Natural killer cell treated with Interleukin-12 subunit alpha and Interleukin-12 subunit beta and Interleukin-15 and Interleukin-18, amount 100 ng/mL, for 72 hours (primary cell): Measurements from ENCODE around the gene TXNRD3. TPM values are rescaled to one million over a fixed set of nuclear protein-coding genes. Genes with fewer than 3 reads are reported as not detected.

Experiments
- ATAC-seq, 2 donors: fragments of 150-1000 bp; cut with Tn5 transposase in 1 of 2; sonication (Bioruptor Pico), chemical (Tn5 transposase) in 1 of 2; 2 replicates each; pipeline ENCODE4 v1.10.0; 2021
- DNase-seq: peaks from one replicate; pipeline ENCODE4 v3.0.0; 2022; ENCODE audit warnings: low spot score
- H3K27ac Mint-ChIP-seq, 2 donors: 1 replicate in 1 of 2; 2 replicates in 1 of 2; pipeline ENCODE4 v1.8.0; 2022; ENCODE audit warnings: mixed read lengths in 2 of 2, mild to moderate bottlenecking in 1 of 2, moderate library complexity in 1 of 2
- H3K27me3 Mint-ChIP-seq, 2 donors: 1 replicate in 1 of 2; 2 replicates in 1 of 2; pipeline ENCODE4 v1.8.0; 2022; ENCODE audit warnings: mixed read lengths in 2 of 2
- H3K36me3 Mint-ChIP-seq: one replicate; pipeline ENCODE4 v1.8.0; 2022; ENCODE audit warnings: mixed read lengths
- H3K4me1 Mint-ChIP-seq, 2 donors: 1 replicate in 1 of 2; 2 replicates in 1 of 2; pipeline ENCODE4 v1.8.0; 2022; ENCODE audit warnings: low read depth in 2 of 2, mixed read lengths in 2 of 2, mild to moderate bottlenecking in 1 of 2
- H3K4me3 Mint-ChIP-seq: one replicate; pipeline ENCODE4 v1.8.0; 2022; ENCODE audit warnings: mixed read lengths
- H3K9me3 Mint-ChIP-seq: 2 replicates; pipeline ENCODE4 v1.8.0; 2022; ENCODE audit warnings: mixed read lengths
- total RNA-seq, 2 donors: library from RNA; stranded (reverse); gene quantifications; one replicate each; pipeline ENCODE4 v1.2.3, GENCODE V29; 2022

The TXNRD3 gene
- total RNA-seq, 2 donors from 2014 or later, result 1.2 to 2.1 TPM

DNA sequence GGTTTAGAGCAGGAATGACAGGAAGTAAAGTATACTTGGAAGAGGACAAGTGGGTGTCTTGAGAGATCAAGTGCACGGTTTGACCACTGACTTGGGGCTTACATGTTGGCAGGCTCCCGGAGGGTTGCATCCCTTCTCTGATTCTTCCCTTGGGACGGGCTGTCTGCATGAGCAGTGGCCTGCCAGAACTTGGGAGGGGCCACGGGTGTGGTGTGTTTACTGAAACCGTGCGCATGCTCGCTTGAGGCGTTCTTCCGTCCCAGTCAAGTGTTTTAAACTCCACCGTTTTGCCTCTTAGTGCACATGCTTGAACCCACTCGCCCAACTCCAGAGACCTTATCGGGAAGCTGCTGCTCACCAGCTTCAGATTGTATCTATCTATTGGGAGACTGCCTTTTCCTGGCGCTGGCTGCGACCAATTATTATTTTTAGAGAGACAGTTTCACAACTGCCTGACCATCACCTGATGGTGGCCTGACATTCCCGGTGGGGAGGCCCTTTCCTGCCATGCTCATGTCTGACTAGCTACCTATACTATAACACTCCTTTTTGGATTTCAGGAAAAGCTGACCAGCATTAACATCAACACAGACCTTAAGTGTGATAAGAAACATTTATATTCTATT, 81.3 kb downstream of the TXNRD3 start:
- ATAC-seq, result no peak
- no peaks in the 10 kb centered on the region for H3K9me3 Mint-ChIP-seq

GRCh38 chr3:126571078-126571477, 83.8 kb downstream of the TXNRD3 start:
- H3K9me3 Mint-ChIP-seq, result no peaks in the 10 kb centered on the region
- H3K36me3 Mint-ChIP-seq, result no peaks in the 10 kb centered on the region
- H3K4me1 Mint-ChIP-seq, result no peaks in the 10 kb centered on the region
- H3K27me3 Mint-ChIP-seq, result peaks cover 12 to 18% of the 10 kb centered on the region in 2 donors
- H3K27ac Mint-ChIP-seq, result no peak overlapping the region
- ATAC-seq, result peak in 1 of 2 donors; percentile 14
- no peak overlapping the region for H3K4me3 Mint-ChIP-seq
- no peak for DNase-seq

More for the DNA sequence above, 81.3 kb downstream of the TXNRD3 start:
- Mint-ChIP-seq H3K4me1 (no peaks in the 10 kb centered on the region), H3K4me3 (no peak overlapping the region), H3K27ac (no peak overlapping the region), H3K27me3 (peaks cover 11 to 15% of the 10 kb centered on the region in 2 donors), H3K36me3 (no peaks in the 10 kb centered on the region)
- no peak for DNase-seq

DNA sequence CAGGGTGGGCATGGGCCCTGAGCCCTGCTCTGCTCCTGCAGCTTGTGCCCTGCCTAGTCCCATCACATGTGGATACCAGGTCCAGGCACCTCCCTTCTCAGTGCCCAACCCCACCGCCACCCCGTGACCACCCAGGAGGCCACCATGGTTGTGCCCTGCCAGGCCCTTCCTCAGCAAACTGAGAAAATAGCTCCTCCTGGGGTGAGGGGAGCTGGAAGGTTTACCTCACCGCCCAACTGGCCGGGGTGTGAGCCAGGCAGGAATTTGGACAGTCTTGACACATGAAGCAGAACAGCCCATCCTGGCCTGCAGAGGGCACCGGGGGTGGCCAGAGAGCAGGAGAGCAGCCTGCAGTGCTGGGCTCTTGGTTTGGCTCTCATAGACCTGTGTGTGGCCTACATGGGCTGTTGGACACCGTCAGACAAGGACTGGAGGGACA, 84.8 kb downstream of the TXNRD3 start:
- H3K4me3 Mint-ChIP-seq, result no peak overlapping the region
- peaks cover 17 to 26% of the 10 kb centered on the region in 2 donors for H3K27me3 Mint-ChIP-seq
- no peak for DNase-seq
- no peaks in the 10 kb centered on the region for H3K9me3 Mint-ChIP-seq
- no peaks in the 10 kb centered on the region for H3K36me3 Mint-ChIP-seq
- H3K4me1 Mint-ChIP-seq, result no peaks in the 10 kb centered on the region
- H3K27ac Mint-ChIP-seq, result no peak overlapping the region
- ATAC-seq, result peak in 1 of 2 donors; percentile 51

GRCh38 chr3:126569390-126569975, 85.4 kb downstream of the TXNRD3 start:
- Mint-ChIP-seq H3K36me3 (no peaks in the 10 kb centered on the region), H3K4me3 (no peak overlapping the region), H3K4me1 (no peaks in the 10 kb centered on the region), H3K27me3 (peaks cover 15 to 26% of the 10 kb centered on the region in 2 donors), H3K9me3 (no peaks in the 10 kb centered on the region), H3K27ac (no peak overlapping the region)
- no peak for ATAC-seq
- no peak for DNase-seq

- peak in 1 of 2 donors; percentile 25 for ATAC-seq
- peaks cover 13 to 26% of the 10 kb centered on the region in 2 donors for H3K27me3 Mint-ChIP-seq
Observed at GRCh38 chr3:126568776-126569342, 86.1 kb downstream of the TXNRD3 start.

GRCh38 chr3:126567696-126568438, 87.1 kb downstream of the TXNRD3 start:
- H3K36me3 Mint-ChIP-seq, result no peaks in the 10 kb centered on the region
- H3K4me1 Mint-ChIP-seq, result no peaks in the 10 kb centered on the region
- H3K27me3 Mint-ChIP-seq, result peaks cover 11 to 23% of the 10 kb centered on the region in 2 donors
- H3K9me3 Mint-ChIP-seq, result no peaks in the 10 kb centered on the region
- no peak overlapping the region for H3K4me3 Mint-ChIP-seq
- DNase-seq (peak; percentile 31), ATAC-seq (no peak)
- no peak overlapping the region for H3K27ac Mint-ChIP-seq

More at GRCh38 chr3:126568776-126569342, 86.1 kb downstream of the TXNRD3 start:
- H3K4me1 Mint-ChIP-seq, result no peaks in the 10 kb centered on the region
- H3K36me3 Mint-ChIP-seq, result no peaks in the 10 kb centered on the region
- H3K9me3 Mint-ChIP-seq, result no peaks in the 10 kb centered on the region
- DNase-seq, result peak; percentile 37
- no peak overlapping the region for H3K27ac Mint-ChIP-seq
- no peak overlapping the region for H3K4me3 Mint-ChIP-seq

- peaks cover 8% of the 10 kb centered on the region for H3K36me3 Mint-ChIP-seq
- no peak overlapping the region for H3K4me3 Mint-ChIP-seq
- peaks cover 15 to 41% of the 10 kb centered on the region in 2 donors for H3K27me3 Mint-ChIP-seq
- DNase-seq (no peak), ATAC-seq (no peak)
- no peak overlapping the region for H3K27ac Mint-ChIP-seq
- peaks cover 3% of the 10 kb centered on the region for H3K9me3 Mint-ChIP-seq
- H3K4me1 Mint-ChIP-seq, result no peaks in the 10 kb centered on the region
Observed at GRCh38 chr3:126562737-126563276, 92.1 kb downstream of the TXNRD3 start.

- no peak within 1 kb of the TSS for H3K27ac Mint-ChIP-seq
- DNase-seq (peak; percentile 35), ATAC-seq (peak in 1 of 2 donors; percentile 17)
- H3K9me3 Mint-ChIP-seq, result peaks cover 3% of the 10 kb centered on the region
- no peak within 1 kb of the TSS for H3K4me3 Mint-ChIP-seq
- H3K27me3 Mint-ChIP-seq, result peaks cover 10 to 27% of the 10 kb centered on the region in 2 donors
- no peaks in the 10 kb centered on the region for H3K4me1 Mint-ChIP-seq
- peaks cover 8% of the 10 kb centered on the region for H3K36me3 Mint-ChIP-seq
Observed at GRCh38 chr3:126558336-126559071, 96.4 kb downstream of the TXNRD3 start, which contains the start of gene C3orf22. Gene C3orf22 (minus strand): TSS chr3:126558932. CDS start chr3:126553390, 5,542 bp downstream.

DNA sequence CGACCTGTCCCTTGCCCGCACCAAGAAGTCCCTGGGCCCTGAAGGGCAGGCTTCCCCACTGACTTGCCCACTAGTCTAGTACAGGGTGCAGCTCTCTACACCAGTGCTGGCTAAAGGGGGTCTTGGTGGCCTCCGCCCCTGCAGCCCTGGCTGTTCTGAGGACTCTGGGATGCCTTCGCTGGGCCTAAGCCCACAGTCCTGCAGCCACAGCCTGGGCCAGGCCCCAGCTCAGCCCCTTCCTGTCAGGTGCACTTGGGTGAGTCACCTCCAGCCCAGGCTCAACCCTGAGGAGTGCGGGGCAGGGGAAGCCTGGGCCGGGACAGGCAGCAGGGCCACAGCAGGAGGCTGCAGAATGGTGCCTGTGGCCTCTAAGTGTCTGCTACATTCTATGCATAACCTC, 97.2 kb downstream of the TXNRD3 start:
- no peak overlapping the region for H3K27ac Mint-ChIP-seq
- ATAC-seq (peak; percentile 3 to 28), DNase-seq (no peak)
- peaks cover 3% of the 10 kb centered on the region for H3K9me3 Mint-ChIP-seq
- no peaks in the 10 kb centered on the region for H3K4me1 Mint-ChIP-seq
- peaks cover 8% of the 10 kb centered on the region for H3K36me3 Mint-ChIP-seq
- peaks cover 9 to 22% of the 10 kb centered on the region in 2 donors for H3K27me3 Mint-ChIP-seq
- no peak overlapping the region for H3K4me3 Mint-ChIP-seq

GRCh38 chr3:126557415-126557745, 97.5 kb downstream of the TXNRD3 start:
- DNase-seq, result peak; percentile 26
- peaks cover 8% of the 10 kb centered on the region for H3K36me3 Mint-ChIP-seq
- H3K4me3 Mint-ChIP-seq, result no peak overlapping the region
- no peak overlapping the region for H3K27ac Mint-ChIP-seq
- peaks cover 3% of the 10 kb centered on the region for H3K9me3 Mint-ChIP-seq
- H3K4me1 Mint-ChIP-seq, result no peaks in the 10 kb centered on the region
- peaks cover 8 to 19% of the 10 kb centered on the region in 2 donors for H3K27me3 Mint-ChIP-seq
- ATAC-seq, result peak; percentile 8 to 29
